NCI-H524 treated with DMSO at 0.1 percent for 48 hours (cell line): ENCODE results near the gene FOXP1.

Experiments used
- DNase-seq: peaks from one replicate; lab custom pipeline; 2025; lab: John Stamatoyannopoulos, UW

FOXP1 gene

DNA sequence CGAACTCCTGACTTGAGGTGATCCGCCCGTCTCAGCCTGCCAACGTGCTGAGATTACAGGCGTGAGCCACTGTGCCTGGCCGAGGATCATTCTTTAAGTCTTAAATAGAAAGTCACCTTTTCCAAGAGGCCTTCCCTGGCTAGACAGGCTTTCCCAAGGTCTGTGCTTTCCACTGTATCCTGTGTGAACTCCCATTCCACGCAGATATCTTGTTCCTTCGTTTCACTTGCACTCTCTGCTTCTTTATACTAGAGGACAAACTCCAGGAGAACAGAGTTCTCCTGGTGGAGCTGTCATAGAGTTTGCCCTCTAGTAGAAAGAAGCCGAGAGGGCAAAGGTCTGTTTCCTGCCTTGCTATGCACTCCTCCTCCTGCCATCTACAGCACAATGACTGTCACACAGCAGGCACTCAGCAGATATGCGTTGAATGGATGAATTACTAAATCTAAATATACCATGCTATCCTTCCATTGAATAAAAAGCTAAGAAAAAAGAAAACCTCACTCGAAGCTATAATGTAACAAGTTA lies 211.2 kb downstream of the FOXP1 start:
- DNase-seq = no peak

DNA sequence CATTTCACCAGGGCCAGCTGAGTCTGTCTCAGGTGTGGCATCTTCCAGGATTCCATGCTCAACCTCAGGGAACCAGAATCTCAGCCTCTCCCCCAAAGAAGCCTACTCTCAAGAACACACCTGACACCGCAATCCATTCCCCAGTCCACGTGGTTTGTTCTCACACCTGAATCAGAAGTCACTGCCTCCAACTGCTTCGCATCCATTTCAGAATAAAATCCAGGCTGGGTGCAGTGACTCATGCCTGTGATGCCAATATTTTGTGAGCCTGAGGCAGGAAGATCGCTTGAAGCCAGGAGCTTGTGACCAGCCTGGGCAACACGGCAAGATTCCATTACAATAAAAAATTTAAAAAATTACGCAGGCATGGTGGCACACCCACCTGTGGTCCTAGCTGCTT lies 212.2 kb downstream of the FOXP1 start:
- no peak for DNase-seq

DNA sequence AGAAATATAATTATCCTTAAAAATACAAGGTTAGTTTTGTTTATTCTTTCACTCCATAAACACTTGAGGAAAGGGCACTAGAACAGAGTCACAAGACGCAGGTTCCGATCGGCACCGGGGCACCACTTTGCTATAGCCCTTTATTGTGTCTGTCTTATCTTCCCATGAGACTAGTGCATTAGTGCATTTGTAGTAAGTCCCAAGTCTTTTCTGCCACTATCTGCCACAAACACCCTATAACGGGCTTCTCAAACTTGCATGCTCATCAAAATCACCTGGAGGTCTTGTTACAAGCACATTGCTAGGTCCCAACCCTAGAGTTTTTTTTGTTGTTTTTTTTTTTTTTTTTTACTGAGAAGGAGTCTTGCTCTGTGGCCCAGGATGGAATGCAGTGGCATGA lies 213.1 kb downstream of the FOXP1 start:
- no peak for DNase-seq

DNA sequence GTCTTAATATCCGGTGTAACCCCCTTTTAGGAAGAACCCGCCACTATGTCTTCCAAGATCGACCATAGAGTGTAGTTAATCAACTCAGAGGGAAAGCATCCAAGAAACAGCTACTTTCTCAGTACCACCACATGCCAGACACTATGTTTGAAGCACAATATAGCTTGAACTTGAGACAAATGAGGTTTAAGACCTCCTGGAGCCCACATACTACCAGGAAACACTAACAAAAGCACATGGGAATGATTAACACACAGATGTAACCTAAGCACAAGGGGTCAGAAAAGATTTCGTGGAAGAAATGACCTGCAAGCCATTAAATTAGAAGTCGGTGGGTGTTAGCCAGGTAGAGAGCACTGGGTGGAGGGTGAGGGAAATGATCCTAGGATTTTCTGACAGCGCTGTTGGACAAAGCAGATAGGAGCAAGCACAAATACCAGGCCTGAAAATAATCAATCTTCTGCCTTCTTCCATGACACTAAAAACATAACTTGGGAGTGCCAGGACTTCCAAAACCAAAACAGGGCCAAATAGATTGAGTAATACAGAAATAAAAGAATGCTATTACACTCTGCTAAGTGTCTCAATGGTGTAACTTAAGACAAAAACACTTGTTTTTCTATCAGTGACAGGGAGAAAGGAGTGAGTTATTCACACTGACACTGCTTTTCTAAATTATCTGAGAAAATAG lies 213.7 kb downstream of the FOXP1 start:
- no peak for DNase-seq

DNA sequence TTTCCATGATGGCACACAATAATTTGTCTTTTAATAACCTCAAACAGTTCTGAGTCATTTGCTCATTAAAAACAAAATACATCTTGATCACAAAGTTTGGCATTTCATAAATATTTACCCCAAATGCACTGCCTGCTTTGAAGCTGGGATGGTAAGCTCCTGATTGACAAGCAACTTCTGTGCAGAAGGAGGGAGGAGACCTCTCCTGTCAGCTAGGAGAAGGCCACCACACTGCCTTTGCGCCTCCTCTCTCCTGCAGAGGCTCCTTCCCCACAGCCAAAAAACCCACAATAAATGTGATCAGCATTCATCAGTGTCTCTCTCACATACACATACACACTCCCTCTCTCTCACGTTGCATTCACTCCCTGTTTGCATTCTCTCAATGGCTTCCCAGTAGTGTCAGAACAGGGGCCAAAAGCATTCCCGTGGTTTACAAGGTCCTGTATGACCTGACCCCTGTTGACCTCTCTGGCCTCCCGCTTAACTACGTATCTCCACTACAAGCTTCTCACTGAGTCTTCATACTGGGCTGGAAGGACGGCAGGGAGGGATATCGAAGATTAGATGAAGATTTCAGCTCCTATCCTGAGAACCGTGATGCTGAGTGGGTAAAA lies 216.4 kb downstream of the FOXP1 start:
- DNase-seq = no peak

DNA sequence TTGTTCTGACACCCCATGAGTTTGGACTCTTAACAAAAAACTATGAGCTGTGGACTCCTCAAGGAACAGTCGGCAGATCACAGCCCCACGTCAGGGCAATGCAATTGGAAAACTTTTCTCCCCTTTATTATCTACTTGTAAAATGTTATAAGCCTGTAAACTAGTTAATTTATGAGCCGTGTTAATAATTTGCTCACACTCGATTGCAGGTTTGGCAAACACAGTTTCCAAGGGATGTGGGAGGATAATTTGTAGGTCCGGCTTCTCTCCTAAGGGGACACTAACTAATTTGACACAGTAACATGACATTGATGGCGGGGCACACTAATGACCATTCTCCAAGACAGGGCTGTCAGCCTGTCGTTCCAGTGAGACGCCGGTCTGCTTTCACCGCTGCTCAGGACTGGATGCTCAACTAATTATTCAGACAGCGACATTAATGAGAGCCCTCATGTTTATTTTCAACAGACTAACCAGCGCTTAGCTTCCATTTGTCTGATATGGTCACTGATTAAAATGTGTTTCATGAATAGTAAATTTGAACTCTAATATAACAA lies 222.1 kb downstream of the FOXP1 start:
- no peak for DNase-seq

DNA sequence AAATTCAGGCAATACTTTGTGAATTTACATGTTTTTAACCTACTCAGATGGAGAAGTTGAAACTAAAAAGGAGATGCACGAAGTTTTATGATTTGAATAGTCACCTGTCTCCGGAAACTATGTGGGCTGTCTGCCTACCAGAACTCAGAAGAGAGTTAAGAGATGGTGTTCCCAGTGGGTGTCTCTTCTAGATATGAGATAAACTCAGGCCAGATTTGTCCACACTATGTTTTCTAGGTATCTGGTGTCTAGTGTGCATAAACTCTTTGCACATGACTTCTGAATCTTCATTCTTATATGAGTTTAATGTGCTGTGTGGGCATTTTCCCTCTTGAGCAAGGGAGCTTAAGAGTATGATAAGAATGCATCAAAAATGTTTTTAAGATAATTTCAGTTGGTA lies 222.8 kb downstream of the FOXP1 start:
- no peak for DNase-seq

DNA sequence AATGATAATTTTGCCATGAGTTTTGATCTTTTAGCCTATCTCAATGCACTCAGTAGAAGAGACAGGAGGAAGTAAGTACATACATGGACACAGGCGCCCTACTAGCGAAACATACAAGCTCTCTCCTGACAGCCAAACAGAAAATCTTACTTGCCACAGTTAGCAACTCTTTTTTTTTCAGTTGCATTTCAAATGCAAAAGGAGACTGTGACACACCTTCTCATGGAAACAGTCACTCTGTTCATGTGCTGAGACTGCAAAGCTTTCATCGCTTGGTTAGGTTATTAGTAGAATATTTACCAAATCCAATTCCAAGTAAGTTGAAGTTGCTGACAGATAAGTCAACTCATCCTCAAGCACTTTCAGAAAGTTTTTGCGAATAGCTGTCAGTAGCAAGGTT lies 223.3 kb downstream of the FOXP1 start:
- DNase-seq = no peak

DNA sequence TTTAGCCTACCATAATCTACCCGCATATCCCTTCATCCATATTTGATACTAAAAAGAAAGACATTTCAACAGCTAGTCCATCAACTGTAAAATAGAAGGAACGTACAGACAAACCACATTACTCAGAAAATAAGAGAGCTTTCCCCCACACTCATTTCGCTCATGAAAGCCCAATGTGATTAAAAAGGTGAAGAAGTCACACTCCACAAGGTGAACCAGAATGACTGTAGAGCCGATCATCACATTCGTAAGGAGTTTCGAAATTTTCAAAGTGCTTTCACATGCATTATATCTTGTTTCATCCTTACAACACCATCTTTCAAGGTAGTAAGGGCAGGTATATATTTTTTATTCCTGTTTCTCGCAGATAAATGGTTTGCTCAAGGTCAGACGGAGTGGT lies 225.3 kb downstream of the FOXP1 start:
- DNase-seq = no peak

DNA sequence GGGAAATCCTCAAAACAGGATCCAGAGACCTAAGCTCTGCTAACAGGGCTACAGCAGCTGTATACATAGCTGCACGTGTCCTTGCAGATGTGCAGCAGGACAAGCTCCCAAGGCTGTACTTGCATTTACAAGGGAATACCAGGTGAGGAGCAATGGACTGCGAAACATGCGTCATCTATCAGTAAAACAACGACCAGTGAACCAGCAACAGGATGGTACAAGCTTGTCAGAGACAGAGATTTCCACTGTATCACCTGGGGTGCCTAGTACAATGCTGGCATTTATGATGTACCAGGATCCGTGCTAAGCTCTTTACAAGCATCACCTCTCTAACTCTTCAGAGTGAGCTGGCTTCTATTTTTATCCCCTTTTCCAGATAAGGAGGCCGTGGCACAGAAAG lies 227.3 kb downstream of the FOXP1 start:
- no peak for DNase-seq

DNA sequence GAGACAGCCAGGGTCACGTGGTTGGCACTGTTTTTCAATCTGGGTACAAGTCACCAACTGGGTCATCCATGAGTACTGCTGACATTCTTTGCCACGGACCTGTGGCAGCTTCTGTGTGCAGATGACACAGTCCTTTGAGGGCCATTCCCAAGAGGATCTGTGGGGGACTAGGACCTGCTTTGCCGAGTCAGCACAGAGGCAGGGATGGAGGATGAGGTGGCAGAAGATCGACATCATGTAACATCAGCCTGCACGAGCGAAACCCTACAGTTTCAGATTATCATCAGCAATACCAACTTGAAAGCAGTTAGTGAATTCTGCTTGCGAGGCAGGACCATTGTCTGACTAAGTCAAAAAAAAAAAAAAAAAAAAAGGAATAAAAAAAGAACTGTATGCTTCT lies 227.7 kb downstream of the FOXP1 start:
- no peak for DNase-seq

DNA sequence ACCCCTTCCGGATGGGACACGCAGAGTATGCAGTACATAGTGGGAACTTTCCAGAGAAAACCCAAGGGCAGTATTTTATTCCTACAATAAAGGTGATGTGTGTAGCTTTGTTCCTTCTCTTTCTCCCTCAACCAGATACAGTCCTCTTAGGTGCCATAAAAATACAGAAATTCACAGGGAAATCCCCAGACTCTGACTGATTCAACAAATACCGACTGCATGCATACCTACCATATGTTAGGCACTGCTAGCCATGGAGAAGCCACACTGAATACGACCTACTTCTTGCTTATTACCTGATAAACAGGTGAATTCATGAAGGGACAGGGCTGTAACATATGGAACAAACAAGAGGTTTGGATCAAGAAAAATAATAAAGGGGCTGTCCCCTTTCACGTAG lies 228.5 kb downstream of the FOXP1 start:
- DNase-seq = no peak

DNA sequence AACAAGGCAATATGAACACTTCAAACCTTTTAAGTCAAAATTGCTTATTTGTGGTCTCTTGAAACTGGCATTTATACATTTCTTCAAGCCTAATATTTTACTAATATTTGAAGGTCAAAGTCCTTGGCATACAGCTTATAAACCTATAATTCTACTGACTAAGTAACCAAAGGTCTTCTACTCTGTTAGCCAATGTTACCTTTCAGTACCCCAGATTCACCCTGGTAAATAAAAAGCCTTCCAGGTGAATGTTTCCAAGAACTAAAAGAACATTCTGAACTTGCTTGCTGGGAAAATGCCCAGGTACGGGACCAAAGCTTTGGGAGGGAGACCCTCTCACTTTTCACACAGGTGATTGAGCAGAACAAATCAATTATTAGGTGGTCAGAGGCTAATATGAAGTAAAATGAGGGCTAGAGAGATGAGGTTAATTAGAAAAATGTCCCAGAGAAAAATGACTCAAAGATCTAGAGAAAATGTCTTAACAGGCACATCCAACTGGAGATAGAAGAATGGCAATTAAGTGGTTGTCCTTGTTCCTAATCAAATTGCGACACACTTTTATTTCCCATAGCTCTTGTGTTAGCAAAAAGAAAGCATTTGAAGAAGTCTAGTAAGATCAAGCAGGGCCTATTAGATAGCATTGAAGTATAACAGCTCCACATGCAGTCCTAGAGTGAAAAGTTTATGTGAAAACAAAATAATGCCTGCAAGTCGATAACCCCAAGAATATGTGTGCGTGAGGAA lies 232.0 kb downstream of the FOXP1 start:
- DNase-seq = no peak

DNA sequence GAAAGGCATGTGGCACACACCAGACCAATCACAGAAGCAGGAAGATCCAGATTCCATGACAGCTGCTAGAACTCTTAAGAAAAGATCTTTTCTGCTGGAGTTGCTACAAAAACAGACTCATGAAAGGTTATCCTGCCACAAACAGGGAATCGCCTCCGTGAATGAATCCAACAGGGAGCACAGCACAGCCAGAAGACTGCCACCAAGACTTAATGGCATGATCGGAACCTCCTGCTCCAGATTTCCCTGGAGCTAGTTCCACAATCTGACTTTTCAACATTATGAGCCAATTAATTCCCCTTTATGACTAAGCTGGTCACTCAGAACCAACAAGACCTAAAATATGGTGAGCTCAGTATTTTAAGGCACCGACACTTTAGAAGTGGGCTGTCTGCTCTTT lies 232.5 kb downstream of the FOXP1 start:
- no peak for DNase-seq

DNA sequence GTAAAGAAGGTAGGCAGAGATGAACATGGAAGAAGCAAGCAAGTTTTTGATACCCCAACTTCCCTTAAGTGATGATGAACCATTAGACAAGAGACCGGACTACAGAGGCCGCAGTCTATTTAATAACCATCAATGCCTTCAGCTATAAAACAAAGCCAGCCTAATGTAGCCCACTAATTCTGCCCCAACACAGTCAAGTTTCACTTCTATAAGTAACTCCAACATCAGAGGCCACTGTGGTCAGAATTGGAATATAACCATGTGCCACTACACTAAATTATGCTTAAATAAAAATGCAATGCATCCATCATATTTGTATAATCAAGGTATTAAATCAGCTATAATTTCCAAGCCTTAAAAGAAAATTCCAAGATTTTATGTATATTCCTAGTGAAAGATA lies 234.7 kb downstream of the FOXP1 start:
- DNase-seq = no peak

DNA sequence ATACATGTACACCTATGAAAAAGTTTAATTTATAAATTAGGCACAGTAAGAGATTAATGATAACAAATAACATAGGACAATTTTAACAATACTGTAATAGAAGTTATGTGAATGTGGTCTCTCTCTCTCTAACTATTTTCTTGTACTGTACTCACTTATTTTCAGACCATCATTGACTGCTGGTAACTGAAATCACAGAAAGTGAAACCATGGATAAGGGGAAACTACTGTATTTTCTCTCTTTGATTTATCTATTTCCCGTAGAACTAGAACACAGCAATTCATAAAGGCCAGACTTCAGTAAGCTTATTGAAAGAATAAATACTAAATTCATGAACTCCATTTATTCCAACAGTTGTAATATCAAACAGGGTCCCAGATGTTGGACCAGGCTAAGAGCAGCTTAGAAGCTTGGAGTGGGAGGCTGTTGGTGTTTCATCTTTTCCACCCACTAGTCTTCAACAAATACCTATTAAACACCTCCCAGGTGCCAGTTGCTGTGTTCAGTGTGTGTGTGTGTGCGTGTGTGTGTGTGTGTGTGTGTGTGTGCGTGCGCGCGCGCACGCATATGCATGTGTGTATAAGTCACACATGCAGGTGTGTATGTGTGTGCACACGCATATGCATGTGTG lies 235.4 kb downstream of the FOXP1 start:
- DNase-seq = no peak

DNA sequence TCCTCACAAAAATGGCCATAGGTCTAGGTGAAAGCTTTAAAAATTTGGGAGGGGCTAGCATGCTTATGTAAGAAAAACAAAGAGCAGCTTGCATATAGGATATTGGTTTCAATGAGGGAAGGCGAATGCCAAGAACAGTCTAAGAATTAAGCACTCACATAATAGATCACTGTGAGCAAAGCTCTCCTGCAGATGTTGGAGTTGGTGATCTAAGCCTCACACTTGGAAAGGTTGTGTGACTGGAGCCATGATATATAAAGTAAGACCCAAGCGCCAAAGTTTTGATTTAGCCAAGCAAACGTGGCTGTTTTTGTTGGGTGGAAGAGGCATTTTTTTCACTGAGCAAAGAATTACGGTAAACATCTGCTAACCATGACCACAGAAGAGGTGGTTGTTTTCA lies 237.5 kb downstream of the FOXP1 start:
- DNase-seq = no peak

DNA sequence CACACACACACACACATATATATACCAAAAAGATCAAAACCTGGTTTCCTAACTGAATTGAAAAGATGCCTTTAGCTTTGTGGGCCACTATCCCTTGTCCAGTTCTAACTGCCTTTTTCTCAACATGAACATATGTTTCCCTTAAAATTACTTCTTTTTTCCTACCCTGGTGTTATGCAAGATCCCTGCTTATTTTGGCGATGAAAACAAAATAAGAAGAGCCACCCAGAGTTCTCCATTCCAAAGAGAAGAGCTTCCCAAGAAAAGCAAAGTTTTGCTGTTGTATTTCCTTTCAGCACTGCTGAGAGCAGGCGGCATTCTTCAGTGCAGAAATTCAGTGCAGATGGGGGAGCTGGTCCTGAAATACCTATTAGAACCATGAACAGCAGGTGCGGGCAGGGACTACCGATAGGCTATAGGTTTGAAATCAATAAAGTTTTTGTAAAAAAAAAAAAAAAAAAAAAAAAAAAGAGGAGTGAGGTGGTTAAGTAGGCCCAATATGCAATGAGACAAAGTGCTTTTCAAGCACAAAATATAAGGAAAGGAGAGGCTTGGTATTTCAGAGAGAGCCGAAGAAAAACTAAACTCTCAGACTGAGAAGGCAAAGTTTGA lies 238.0 kb downstream of the FOXP1 start:
- DNase-seq = no peak

DNA sequence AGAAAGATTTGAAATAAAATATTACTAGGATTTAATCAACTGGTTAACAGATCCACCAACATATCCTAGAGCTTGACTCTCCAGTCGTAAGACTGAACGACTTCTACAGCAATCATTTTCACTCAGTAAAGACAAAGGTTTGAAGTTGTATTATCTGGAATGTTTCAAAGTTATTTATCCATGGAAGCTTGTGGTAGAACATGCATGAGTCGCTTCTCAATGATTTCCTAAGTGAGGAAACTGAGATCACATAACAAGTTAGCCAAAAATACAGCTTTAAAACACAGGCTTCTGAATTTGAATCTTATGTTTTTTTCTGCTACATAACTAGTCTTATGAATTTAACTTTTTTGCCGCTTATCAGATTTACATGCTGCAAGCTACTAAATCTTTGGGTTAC lies 241.8 kb downstream of the FOXP1 start:
- no peak for DNase-seq

DNA sequence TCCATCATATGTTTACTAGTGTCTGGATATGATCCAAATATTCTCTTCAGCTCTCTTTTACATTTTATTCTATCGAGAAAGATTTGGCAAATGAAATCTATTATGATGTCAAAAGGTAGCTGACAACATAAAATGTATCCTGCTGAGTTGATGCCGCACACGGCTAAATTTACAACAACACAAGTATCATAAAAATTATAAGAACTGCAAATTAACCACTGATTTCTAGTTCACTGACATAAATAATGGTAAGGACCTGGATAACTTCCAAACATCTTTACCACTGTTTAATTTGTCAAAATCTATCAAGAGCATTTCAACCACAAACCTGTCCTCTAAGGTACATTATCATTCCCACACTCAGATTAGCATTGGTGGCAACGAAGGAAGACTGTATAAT lies 244.5 kb downstream of the FOXP1 start:
- no peak for DNase-seq

DNA sequence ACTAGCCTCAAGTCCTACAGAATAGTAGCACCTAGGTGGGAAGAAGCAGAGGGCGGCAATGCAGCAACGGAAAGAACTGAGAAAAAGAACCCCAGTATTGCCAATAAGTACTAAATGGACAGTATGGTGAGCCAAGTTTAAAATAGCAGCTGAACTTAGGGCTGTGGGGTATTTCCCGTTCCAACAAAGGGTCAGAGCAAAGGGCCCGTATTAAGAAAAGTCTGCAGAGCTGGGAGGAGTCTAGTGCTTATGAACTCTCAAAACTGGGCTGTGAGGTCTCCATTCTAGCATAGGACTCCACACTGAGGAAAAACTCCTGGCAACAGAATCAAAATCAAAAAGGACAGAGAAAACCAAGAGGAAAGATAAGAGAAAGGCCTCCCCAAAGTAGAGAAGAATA lies 250.7 kb downstream of the FOXP1 start:
- DNase-seq = no peak

DNA sequence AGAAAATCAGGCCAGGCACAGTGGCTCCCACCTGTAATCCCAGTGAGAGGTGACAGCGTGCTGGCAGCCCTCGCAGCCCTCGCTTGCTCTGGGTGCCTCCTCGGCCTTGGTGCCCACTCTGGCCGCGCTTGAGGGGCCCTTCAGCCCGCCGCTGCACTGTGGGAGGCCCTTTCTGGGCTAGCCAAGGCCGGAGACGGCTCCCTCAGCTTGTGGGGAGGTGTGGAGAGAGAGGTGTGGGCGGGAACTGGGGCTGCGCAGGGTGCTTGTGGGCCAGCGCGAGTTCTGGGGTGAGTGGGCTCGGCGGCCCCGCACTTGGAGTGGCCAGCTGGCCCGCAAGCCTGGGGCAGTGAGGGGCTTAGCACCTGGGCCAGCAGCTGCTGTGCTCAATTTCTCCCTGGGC lies 252.6 kb downstream of the FOXP1 start:
- DNase-seq = no peak
